NCI-H524 treated with DMSO at 0.1 percent for 48 hours (cell line): ENCODE results near the gene ETV6.

Experiments used
- DNase-seq: peaks from one replicate; lab custom pipeline; 2025; lab: John Stamatoyannopoulos, UW

The ETV6 gene

GRCh38 chr12:11859705-11860425, 210.4 kb downstream of the ETV6 start:
- no peak for DNase-seq

GRCh38 chr12:11861155-11861863, 211.8 kb downstream of the ETV6 start:
- no peak for DNase-seq

- peak; percentile 8 for DNase-seq
These were observed 212.6 kb downstream of the ETV6 start for GRCh38 chr12:11861864-11862600.

- DNase-seq = no peak
These were observed 213.3 kb downstream of the ETV6 start for GRCh38 chr12:11862798-11863197.

- no peak for DNase-seq
These were observed 214.0 kb downstream of the ETV6 start for GRCh38 chr12:11863478-11863906.

- DNase-seq = no peak
These were observed 214.5 kb downstream of the ETV6 start for GRCh38 chr12:11863988-11864387.

GRCh38 chr12:11865824-11866223, 216.3 kb downstream of the ETV6 start:
- DNase-seq = no peak

- DNase-seq = no peak
These were observed 218.6 kb downstream of the ETV6 start for GRCh38 chr12:11868027-11868426.

GRCh38 chr12:11869406-11869805, 219.9 kb downstream of the ETV6 start:
- no peak for DNase-seq

- no peak for DNase-seq
These were observed 220.6 kb downstream of the ETV6 start for GRCh38 chr12:11870041-11870451.

GRCh38 chr12:11872055-11872454, 222.6 kb downstream of the ETV6 start:
- no peak for DNase-seq

GRCh38 chr12:11875414-11875935, 226.0 kb downstream of the ETV6 start:
- no peak for DNase-seq

- no peak for DNase-seq
These were observed 226.8 kb downstream of the ETV6 start for GRCh38 chr12:11876307-11876706.

- no peak for DNase-seq
These were observed 227.8 kb downstream of the ETV6 start for GRCh38 chr12:11877102-11877826.

GRCh38 chr12:11877869-11878780, 228.7 kb downstream of the ETV6 start:
- peak; percentile 5 for DNase-seq

- DNase-seq = no peak
These were observed 229.8 kb downstream of the ETV6 start for GRCh38 chr12:11879306-11879705.

- DNase-seq = no peak
These were observed 230.9 kb downstream of the ETV6 start for GRCh38 chr12:11880381-11880780.

GRCh38 chr12:11881835-11882234, 232.4 kb downstream of the ETV6 start:
- DNase-seq = no peak

GRCh38 chr12:11882301-11883019, 233.0 kb downstream of the ETV6 start:
- no peak for DNase-seq

- DNase-seq = no peak
These were observed 234.6 kb downstream of the ETV6 start for GRCh38 chr12:11884116-11884515.
